ENCODE measurements around the gene GPR137. TPM values are rescaled to one million over a fixed set of nuclear protein-coding genes. Genes with fewer than 3 reads are reported as not detected.

The GPR137 gene
- total RNA-seq, 4 donors from 2014 or later: 14.9 to 46.9 (median 33.8) TPM

DNA sequence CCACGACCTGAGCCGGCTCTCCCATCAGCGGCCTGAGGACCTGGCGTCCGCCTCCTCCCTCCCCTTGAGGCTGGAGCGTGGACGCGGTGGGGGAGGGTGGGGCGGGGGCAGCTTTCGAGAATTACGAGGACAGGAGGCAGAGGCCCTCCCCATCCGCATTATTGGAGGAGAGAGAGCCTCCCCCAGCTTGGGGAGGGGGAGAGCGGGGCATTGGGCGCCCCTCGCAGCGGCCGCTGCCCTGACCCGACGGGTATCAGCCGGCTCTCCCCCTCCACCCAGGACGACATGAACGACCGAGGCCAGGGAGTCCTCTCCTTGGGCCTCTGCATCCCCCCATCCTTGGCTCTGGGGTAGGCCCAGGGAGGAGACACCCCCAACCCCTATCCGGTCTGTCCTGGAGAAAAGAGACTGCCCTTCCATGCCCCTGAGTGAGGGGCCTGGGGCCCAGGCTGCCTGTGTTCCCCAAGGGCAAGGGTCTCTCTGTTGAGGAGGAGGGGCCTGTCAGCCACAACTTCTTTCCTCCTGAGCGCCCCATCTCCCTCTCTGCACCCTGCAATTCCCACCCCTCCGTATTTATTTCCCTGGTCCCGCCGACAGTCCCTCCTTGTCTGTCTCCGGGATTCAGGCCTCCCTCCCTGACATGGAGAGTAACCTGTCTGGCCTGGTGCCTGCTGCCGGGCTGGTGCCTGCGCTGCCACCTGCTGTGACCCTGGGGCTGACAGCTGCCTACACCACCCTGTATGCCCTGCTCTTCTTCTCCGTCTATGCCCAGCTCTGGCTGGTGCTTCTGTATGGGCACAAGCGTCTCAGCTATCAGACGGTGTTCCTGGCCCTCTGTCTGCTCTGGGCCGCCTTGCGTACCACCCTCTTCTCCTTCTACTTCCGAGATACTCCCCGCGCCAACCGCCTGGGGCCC is 495 bp downstream of the GPR137 start:
- DNase-seq: peak; percentile 40 to 42
- 40 to 61% methylated on average over 16 to 27 of the region's 40 CpGs for WGBS, 2 donors
- Histone ChIP-seq H3K4me3 (replicated peaks in 1 of 3) (peak overlapping the region in 2 of 3 donors; percentile 88 to 91), H3K4me1 (peaks cover 9 to 25% of the 10 kb centered on the region in 2 donors), H3K36me3 (no peaks in the 10 kb centered on the region), H3K9me3 (no peaks in the 10 kb centered on the region), H3K27me3 (no peaks in the 10 kb centered on the region), H3K27ac (peak overlapping the region; percentile 83 to 91 (median 90))
- intact Hi-C loops (cut with DNase I): no loop called here
- no peak for TF ChIP-seq POLR2A (IDR thresholded peaks at IDR 0.05)
- TF ChIP-seq, protein P1, sequence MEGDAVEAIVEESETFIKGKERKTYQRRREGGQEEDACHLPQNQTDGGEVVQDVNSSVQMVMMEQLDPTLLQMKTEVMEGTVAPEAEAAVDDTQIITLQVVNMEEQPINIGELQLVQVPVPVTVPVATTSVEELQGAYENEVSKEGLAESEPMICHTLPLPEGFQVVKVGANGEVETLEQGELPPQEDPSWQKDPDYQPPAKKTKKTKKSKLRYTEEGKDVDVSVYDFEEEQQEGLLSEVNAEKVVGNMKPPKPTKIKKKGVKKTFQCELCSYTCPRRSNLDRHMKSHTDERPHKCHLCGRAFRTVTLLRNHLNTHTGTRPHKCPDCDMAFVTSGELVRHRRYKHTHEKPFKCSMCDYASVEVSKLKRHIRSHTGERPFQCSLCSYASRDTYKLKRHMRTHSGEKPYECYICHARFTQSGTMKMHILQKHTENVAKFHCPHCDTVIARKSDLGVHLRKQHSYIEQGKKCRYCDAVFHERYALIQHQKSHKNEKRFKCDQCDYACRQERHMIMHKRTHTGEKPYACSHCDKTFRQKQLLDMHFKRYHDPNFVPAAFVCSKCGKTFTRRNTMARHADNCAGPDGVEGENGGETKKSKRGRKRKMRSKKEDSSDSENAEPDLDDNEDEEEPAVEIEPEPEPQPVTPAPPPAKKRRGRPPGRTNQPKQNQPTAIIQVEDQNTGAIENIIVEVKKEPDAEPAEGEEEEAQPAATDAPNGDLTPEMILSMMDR (IDR thresholded peaks at IDR 0.05): no peak

DNA sequence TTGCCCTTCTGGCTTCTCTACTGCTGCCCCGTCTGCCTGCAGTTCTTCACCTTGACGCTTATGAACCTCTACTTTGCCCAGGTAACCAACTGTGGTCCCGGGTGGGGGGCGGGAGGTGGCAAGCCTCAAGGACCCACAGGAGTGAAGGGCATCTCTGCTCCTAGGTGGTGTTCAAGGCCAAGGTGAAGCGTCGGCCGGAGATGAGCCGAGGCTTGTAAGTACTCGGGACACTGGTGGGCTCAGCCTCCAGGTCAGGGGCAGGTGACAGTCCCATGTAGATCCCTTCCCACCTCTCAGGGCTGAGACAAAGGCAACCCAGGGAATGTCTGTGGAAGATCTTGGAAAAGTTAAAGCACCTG is 1.1 kb downstream of the GPR137 start:
- TF ChIP-seq, protein P1 (IDR thresholded peaks at IDR 0.05): no peak
- no peak for TF ChIP-seq POLR2A (IDR thresholded peaks at IDR 0.05)
- intact Hi-C loops (cut with DNase I): no loop called here
- H3K27me3 ChIP-seq: no peaks in the 10 kb centered on the region
- H3K9me3 ChIP-seq: no peaks in the 10 kb centered on the region
- H3K27ac ChIP-seq: no peak overlapping the region
- peaks cover 9 to 31% of the 10 kb centered on the region in 2 donors for H3K4me1 ChIP-seq
- 88 to 91% methylated on average over 9 of the region's 9 CpGs for WGBS, 2 donors
- no peak overlapping the region for H3K4me3 ChIP-seq (replicated peaks in 1 of 3)
- no peaks in the 10 kb centered on the region for H3K36me3 ChIP-seq
- no peak for DNase-seq

DNA sequence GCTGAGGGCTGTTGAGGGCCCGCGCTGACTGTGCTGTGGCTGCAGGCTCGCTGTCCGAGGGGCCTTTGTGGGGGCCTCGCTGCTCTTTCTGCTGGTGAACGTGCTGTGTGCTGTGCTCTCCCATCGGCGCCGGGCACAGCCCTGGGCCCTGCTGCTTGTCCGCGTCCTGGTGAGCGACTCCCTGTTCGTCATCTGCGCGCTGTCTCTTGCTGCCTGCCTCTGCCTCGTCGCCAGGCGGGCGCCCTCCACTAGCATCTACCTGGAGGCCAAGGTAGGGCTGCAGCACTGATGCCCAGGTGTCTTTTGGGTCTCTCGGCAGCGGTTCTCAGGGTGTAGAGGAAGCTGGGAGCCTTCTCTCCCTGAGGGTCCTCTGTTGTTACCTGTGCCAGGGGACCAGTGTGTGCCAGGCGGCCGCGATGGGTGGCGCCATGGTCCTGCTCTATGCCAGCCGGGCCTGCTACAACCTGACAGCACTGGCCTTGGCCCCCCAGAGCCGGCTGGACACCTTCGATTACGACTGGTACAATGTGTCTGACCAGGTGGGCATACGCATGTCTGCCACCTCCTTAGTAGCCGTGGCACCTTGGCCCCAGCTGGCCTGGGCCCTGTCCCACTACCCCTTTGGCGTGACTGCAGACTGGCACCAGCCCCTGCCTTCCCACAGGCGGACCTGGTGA is 2.2 kb downstream of the GPR137 start:
- no peak for TF ChIP-seq POLR2A (IDR thresholded peaks at IDR 0.05)
- TF ChIP-seq, protein P1 (IDR thresholded peaks at IDR 0.05): no peak
- intact Hi-C loops (cut with DNase I): no loop called here
- Histone ChIP-seq H3K4me1 (peaks cover 9 to 41% of the 10 kb centered on the region in 2 donors), H3K36me3 (no peaks in the 10 kb centered on the region), H3K4me3 (replicated peaks in 1 of 3) (no peak overlapping the region), H3K27ac (no peak overlapping the region), H3K27me3 (peaks cover 4% of the 10 kb centered on the region), H3K9me3 (no peaks in the 10 kb centered on the region)
- 93 to 94% methylated on average over 16 to 33 of the region's 33 CpGs for WGBS, 2 donors
- DNase-seq: no peak

DNA sequence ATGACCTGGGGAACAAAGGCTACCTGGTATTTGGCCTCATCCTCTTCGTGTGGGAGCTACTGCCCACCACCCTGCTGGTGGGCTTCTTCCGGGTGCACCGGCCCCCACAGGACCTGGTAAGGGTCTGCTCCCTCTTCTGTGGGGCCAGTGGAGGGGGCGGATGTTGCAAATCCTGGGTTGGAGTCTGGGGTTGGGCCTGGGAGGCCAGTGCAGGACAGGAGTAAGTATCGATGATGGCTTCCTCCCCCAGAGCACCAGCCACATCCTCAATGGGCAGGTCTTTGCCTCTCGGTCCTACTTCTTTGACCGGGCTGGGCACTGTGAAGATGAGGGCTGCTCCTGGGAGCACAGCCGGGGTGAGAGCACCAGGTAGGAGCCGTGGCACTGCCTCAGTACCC is 2.7 kb downstream of the GPR137 start:
- Histone ChIP-seq H3K4me1 (peaks cover 9 to 36% of the 10 kb centered on the region in 2 donors), H3K4me3 (replicated peaks in 1 of 3) (no peak overlapping the region), H3K27me3 (peaks cover 5% of the 10 kb centered on the region), H3K9me3 (no peaks in the 10 kb centered on the region), H3K27ac (no peak overlapping the region), H3K36me3 (no peaks in the 10 kb centered on the region)
- intact Hi-C loops (cut with DNase I): no loop called here
- DNase-seq: no peak
- TF ChIP-seq POLR2A (IDR thresholded peaks at IDR 0.05): no peak
- TF ChIP-seq, protein P1 (IDR thresholded peaks at IDR 0.05): no peak
- 92% methylated on average over 6 to 7 of the region's 9 CpGs for WGBS, 2 donors

All from thyroid gland (tissue), 4 donors.